ENCODE data around the gene KY.
"Not testable (repeated sequence)": the region's sequence is repeated elsewhere in the genome, so short reads cannot be mapped to it uniquely, and the experiment has no call there.

KY gene

DNA sequence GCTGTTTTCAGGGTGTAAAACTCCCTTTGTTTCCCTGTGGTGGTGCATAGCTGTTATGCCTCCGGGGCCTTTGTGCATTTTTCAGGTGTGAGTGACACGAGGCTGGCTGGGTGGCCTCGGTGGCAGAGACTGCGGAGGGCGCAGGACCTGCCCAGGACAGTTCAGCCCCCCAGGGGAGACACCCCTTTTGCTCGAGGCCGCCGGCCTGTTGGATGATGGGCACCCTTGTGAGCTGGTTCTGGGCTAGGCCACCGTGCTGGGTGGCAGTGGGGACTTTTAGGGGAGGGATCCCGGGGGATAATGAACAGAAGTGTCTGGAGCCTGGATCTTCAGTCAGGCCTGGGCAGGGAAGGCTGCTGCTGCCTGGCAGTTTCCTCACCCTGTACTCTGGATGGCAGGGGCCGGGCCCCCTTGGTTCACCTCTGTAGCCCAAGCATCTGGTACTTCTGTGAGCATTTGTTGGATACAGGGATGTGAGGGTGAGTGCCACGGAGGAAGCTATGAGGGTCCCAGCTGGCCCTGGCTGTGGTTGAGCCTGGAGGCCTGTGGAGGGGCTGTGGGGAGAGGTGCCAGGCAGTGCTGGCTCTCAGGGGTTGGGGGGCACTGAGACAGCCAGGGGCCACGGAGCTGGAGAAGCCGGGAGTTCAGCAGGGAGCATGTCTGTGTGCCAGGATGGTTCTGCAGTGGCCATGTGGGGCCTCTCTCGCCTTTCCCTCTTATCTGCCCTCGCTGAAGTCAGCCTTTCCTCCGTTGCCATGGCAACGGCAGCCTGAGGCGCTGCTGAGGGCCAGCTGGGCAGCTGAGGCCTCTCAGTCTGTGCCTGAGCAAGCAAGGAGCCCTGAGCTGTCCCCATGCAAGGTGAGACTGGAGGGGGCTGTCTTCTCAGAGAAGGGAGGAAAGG, 49.0 kb downstream of the KY start:
- DNase-seq (ENCODE audit: low read depth), result peak; percentile 23

DNA sequence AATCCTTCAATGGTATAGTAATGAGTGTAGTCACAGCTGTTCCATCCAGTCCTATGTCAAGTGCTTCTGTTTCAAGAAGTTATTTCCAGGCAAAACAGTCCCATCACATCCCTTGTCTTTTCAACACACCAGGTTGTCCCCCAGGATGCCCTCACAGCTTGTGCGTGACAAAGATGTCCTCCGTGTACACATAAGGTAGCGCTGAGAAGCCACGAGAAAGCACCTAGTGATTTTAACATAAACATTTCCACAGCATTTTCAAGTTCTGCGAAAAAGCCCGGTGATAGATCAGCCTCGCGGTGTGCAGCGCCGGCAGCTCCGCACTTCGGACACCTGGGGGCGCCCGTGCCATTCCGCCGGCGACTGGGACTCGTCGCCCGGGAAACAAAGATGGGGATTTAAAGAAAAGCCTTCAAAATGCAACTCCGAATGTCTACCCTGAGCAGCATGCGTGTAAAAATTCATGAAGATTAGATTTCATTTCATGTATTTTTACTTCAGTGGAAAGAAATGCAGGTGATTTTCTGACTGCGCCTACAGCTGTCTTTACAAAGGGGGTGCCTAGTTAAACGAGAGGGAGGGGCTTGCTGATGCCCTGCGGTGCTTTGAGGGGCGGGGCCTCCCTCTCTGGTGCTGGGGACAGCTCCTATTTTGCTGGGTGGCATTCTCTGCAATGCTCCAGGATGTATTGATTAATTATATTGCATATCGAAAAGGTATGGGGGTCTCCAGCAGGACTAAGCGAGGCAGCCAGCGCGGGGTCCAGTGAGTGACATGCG, 49.9 kb downstream of the KY start:
- no peak for DNase-seq (ENCODE audit: low read depth)

DNA sequence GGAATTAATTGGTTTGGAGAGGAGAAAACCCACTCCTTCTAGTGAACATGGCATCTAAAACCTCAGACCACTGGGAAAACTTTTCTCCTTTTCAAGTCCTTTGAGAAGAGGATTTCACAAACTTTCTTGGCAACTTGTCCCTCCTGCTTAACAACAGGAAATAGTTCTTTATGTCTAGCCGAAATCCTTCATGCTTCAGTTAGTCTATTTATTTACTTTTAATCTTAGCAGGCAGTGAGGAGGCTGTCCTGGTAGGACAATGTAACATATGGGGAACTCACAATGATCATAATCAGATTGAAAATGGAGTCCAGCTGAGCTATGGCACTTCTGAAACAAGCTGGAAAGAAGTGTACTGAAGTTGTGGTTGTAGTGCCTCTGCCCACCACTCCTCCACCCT, 50.6 kb downstream of the KY start:
- DNase-seq (ENCODE audit: low read depth), result peak; percentile 47

DNA sequence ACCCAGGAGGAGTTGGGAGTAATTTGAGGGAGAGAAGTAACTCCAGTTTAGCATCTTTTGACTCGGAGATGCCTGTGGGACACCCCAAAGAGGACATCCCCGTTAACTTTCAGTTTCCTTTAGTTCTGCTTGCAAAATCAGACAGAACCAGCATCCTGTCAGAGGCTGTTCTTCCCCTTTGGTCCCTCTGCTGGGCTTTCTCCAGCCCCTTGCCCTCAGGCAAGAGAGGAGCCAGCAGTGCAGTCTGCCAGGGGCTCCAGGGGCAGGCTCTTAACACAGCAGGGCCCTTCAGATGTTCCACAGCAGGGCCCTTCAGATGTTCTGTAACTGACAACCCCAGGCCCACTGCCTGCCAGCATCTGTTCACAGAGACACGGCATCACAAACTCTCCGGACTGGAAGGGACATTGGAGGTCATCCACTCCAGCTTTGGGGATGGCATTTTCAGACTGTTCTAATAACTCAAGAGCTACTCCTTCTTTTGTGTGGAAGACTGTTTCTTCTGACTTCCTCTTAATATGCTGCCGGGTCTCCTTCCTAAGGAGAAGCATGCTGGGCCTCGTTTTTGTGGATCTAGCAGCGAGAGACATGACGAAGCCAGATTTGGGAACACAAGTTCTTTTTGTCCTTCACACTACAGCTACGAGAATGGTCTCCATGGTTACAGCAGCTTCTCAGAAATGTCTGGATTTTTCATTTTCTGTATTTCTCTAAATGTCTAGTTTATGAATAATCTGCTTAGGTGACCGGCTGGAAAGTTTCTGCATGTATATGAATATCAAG, 51.9 kb downstream of the KY start:
- DNase-seq (ENCODE audit: low read depth), result no peak

DNA sequence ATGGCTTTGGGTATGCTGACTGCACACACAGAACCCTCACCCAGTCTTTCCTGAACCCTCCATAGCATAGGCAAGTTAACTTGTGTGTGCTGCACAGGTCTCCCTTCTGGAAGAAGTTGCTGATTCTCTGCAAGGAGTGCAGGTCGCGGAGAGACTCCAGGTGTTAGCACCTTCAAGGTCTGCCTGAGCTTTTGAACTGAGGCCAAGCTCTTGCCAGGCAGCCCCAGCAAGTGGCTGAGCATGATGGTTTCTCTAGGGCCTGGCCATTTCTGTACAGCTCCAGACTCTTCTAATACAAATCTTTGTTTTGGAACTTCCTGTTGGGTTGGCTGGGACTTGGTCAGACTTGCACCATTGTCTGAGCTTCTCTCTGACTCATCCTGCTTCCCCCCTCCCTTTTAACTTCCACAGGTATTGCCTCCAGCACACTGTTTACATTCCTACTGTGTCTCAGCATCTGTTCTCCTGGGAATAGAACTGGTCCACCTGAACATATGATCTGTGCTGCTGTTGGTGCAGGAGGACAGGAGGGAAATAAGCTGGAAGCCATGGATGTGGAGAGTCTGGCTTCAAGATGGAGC, 53.3 kb downstream of the KY start:
- no peak for DNase-seq (ENCODE audit: low read depth)

DNA sequence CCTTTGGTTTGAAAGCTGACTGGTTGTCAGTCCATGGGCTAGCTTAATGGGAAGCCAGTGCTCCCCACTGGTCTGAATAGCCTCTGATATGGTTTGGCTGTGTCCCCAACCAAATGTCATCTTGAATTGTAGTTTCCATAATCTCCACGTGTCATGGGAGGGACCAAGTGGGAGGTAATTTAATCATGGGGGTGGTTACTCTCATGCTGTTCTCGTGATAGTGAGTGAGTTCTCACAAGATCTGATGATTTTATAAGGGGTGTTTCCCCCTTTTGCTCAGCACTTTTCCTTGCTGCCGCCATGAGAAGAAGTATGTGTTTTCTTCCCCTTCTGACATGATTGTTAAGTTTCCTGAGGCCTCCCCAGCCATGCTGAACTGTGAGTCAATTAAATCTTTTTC, 55.8 kb downstream of the KY start:
- DNase-seq (ENCODE audit: low read depth), result not testable (repeated sequence)

DNA sequence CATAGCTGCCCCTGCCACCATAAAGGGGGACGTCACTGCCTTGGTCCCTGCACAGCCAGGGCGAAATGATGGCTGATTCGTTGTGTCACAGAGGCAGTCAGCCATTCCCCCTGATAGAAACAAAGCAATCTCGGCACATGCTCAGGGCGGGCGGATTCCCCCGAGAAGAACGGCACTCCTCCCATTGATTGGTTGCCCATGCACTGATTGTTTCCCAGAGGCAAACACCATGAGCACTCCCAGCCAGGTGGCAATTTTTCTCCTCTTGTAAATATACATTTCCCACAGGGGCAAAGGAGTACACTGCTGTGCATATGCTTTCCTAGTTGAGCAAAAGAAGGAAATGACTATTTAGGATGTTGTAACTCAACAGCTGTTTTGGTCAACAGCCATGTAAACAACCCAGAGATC, 56.5 kb downstream of the KY start:
- DNase-seq (ENCODE audit: low read depth), result no peak

DNA sequence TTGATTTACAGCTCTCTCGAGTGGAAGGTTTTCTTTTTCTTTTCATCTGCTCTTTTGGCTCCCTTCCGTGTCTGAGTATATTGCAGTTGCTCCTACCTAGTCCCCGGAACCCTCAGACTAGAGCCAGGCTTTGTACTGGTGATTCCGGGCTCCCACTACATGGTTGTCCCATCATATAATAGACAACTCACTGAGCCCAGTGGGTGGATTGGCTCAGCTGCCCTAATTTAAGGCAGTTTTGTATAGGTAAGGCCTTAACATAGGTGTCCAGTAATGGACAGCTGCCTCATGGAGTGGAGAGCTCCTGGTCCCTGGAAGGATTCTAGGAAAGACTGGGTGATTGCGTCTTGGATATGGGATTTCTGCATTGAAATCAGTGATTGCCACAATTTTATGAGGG, 58.0 kb downstream of the KY start:
- DNase-seq (ENCODE audit: low read depth), result no peak

DNA sequence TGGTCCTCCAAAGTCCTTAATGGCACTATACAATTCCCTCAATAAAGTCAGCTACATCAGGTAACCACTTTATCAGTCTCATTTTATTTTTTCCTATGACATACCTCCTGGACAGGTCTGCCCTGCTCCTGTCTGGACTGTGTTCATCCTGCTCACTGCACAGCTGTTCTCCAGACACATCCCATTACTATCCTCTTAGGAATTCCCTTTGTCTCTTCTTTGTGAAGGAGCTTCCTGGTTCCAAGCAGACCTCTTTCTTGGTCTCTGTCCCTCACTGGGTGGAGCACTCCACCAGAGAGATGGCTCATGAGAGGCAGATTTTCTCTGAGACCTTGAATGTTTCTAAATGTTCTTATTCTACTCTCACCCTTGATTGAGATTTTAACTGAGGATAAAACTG, 60.1 kb downstream of the KY start:
- DNase-seq (ENCODE audit: low read depth), result no peak

DNA sequence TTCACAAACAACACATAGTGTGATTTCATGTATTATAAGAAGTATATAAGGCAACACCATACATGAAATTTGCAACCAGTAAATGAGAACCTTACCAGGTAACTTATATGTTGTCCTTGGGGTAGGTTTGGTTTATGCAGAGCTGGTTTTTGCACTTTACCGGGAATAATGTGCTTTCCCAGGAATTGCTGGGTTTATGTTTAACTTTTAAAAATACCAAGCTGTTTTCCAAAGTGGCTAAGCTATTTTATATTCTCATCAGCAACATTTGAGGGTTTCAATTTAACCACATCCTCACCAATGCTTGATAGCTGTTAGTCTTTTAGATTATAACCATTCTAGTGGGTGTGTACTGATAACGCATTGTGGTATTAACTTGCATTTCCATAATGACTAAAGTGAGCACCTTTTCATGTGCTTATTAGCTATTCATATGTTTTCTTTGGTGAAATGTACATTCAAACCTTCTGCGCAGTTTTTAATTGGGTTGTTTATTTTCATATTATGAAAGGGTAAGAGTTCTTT, 71.6 kb downstream of the KY start:
- no peak for DNase-seq (ENCODE audit: low read depth)

DNA sequence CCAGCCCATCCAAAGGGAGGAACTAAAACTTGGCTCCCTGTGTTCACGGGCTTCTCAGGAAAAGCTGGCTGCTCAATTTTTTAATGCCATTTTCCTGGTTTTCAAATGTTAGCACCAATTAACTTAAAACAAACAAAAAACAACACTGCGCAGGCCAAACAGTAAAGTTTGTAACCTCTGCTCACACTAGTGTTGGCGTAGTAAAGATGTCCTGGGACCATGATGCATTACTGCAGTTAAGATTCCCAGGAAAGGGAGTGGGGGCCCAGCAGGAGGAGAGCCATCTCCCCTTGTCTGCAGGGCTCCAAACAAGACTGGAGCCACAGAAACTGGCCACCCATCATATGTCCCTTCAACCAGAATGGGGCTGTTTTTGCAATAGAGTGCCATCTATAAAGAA, 74.0 kb downstream of the KY start:
- DNase-seq (ENCODE audit: low read depth), result no peak

DNA sequence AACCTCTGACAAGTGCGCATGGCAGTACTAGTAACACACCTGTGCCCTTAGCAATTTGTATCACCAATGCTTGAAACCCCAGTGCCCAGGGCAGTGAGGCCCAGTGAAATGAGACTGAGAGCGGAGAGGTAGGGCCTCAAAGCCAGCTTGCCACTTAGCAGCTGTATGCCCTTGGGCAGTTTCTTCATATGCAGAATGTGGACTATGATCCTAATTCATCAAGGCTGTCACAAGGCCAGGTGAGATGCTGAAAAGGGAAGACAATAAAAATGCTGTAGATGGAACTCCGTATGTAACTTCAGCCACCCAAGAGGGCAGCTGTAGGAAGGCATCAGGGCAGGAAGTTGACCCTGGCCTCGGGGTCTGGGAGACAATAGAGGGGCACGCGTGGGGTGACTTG, 74.4 kb downstream of the KY start:
- DNase-seq (ENCODE audit: low read depth), result no peak

DNA sequence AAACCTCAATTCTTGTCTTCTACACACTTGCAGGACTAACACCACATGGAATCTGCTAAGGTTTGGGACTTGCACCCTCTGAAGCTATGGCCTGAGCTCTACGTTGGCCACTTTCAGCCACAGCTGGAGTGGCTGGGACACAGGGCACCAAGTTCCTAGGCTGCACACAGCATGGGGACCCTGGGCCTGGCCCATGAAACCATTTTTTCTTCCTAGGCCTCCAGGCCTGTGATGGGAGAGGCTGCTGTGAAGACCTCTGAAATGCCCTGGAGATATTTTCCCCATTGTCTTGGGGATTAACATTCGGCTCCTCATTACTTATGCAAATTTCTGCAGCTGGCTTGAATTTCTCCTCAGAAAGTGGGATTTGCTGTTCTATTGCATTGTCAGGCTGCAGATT, 80.9 kb downstream of the KY start:
- not testable (repeated sequence) for DNase-seq (ENCODE audit: low read depth)

DNA sequence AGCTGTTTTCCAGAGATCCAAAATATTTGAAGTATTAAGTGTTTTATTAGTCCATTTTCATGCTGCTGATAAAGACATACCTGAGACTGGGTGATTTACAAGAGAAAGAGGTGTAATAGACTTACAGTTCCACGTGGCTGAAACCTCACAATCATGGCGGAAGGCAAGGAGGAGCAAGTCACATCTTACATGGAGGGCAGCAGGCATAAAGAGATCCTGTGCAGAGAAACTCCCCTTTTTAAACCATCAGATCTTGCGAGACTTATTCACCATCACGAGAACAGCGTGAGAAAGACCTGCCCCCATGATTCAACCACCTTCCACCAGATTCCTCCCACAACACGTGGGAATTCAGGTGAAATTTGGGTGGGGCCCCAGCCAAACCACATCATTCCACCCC, 82.0 kb downstream of the KY start:
- DNase-seq (ENCODE audit: low read depth), result no peak

DNA sequence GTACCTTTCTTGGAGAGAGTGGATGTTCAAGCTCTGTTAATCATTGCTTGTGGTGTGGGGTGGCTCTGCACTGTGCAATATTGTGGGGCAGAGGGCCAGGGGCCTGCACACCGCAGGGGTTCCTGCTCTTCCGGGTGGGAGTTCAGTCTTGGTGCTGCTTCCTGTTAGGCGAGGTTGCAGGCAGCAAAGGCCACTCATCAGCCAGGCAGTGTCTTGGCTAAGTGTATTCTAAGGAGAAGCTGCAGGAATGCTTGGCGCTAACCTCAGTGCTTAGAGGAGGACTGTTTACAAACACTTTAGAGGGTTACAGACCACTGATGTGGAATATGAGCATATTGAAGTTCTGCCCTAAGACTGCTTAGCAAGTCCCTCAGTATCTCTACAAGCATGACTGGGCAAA, 83.2 kb downstream of the KY start:
- no peak for DNase-seq (ENCODE audit: low read depth)

DNA sequence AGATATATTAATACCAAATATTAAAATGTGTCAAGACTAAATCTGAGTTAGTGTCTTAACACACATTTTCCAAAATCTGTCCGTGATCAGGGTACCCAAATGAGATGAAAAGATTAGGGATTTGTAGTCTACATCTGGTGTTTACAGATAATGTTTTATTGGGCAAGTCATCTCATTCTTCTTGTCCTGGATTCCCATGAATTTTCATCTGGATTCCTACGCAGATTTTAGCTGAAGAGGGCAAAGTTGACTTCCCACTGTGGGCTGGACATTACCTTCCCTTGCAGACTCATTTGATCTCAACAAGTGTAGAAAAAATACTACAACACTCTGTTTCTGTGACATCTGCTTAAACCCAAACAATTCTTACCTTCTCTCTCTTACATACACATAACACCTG, 85.8 kb downstream of the KY start:
- no peak for DNase-seq (ENCODE audit: low read depth)

DNA sequence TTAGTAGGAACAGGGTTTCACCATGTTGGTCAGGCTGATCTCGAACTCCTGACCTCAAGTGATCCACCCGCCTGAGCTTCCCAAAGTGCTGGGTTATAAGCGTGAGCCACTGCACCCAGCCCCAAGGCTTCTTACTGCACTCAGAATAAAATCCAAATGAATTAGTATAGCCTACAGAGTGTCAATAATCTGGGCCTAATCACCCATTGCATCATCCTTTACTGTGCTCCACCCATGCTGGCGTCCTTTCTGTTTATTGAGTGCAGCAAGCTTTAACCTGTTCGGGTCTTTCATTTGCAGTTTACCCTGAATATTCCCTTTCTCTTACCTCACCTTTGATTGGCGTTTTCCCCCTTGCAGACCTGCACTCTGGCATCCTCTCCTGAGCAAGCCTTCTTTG, 87.2 kb downstream of the KY start:
- DNase-seq (ENCODE audit: low read depth), result no peak

DNA sequence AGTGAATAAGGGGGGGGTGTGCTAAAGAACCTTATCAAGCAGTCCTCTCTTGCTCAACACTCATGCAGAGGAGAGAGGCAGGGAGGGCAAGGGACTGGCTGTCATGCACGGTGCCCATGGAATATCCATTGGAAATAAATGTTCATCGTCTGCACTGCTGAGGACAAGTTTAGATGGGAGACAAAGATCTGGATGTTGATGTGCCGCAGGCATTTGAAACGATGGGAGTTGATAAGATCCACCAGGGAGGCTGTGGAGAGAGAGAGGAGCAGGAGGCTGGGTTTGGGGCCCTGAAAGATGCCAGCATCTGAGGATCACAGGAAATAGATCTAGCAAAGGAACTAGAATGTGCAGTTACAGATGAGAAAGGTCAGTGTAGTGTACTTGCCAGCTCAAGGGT, 88.8 kb downstream of the KY start:
- DNase-seq (ENCODE audit: low read depth), result no peak

DNA sequence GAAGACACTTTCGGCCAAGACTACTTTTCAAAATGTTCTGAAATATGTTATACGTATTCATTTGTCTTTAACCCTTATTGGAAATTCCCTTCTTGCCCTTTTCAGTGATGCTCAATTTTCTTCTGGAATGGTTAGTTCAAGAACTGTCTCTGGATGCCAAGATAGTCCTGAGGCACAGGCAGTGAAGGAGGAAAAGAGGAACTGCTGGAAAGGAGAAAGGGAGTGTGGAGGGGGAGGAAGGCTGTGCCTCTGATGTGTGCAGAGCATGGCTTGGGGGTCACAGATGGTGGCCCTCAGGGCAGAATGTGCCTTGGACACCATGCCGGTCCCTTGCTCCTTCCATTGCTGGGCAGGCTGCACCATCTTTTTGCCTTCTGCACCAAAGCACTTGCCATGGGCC, 91.2 kb downstream of the KY start:
- DNase-seq (ENCODE audit: low read depth), result no peak
